ENCODE results near the gene TANGO2. TPM values are rescaled to one million over a fixed set of nuclear protein-coding genes. Genes with fewer than 3 reads are reported as not detected.

TANGO2 gene
- total RNA-seq, 4 donors from 2014 or later, result 31.7 to 56.7 (median 39.0) TPM

DNA sequence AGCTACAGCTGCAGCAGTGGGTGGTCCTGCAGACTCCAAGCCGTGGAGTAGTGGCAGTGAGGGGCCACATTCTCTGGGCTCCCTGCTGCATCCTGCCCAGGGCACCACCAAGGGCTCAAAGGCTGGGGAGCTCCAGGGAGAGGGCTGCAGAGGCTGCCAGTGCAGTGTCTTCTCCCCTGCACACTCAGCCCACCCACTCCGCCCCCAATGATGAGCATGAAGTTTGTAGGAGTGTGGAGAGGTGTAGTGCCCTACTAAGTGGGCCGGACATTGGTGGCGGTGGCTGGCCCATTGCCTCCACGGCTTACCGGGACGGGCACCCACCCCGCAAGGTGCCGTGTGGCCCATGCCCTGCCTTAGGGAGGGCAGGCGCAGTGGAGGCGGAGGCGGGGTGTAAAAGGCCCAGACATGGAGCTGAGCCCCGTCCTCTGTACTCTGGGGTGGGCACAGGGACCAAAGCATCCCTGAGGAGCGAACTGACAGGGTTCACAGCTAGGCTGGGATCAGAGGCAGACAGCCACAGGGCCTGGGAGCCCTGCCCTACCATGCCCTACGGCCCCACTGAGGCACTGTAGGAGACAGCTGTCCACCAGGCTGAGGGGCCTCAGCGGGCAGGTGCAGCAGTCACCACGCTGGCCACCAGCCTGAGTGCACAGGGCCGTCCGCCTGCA lies 23.2 kb upstream of the TANGO2 start:
- H3K4me3 ChIP-seq, result no peak overlapping the region
- no peak for DNase-seq (ENCODE audit: low spot score in 2 of 2)
- peak overlapping the region; percentile 70 to 93 (median 80) for H3K27ac ChIP-seq
- TF ChIP-seq POLR2A (IDR thresholded peaks at IDR 0.05) (no peak), EP300 (IDR thresholded peaks at IDR 0.05) (no peak)
- TF ChIP-seq, protein P1, sequence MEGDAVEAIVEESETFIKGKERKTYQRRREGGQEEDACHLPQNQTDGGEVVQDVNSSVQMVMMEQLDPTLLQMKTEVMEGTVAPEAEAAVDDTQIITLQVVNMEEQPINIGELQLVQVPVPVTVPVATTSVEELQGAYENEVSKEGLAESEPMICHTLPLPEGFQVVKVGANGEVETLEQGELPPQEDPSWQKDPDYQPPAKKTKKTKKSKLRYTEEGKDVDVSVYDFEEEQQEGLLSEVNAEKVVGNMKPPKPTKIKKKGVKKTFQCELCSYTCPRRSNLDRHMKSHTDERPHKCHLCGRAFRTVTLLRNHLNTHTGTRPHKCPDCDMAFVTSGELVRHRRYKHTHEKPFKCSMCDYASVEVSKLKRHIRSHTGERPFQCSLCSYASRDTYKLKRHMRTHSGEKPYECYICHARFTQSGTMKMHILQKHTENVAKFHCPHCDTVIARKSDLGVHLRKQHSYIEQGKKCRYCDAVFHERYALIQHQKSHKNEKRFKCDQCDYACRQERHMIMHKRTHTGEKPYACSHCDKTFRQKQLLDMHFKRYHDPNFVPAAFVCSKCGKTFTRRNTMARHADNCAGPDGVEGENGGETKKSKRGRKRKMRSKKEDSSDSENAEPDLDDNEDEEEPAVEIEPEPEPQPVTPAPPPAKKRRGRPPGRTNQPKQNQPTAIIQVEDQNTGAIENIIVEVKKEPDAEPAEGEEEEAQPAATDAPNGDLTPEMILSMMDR (IDR thresholded peaks at IDR 0.05), result no peak
- no peaks in the 10 kb centered on the region for H3K27me3 ChIP-seq
- H3K36me3 ChIP-seq, result no peaks in the 10 kb centered on the region
- no peaks in the 10 kb centered on the region for H3K9me3 ChIP-seq
- 64 to 70% methylated on average over 16 to 18 of the region's 19 CpGs for WGBS, 2 donors
- H3K4me1 ChIP-seq, result peaks cover 0 to 94% (median 51%) of the 10 kb centered on the region in 4 donors

DNA sequence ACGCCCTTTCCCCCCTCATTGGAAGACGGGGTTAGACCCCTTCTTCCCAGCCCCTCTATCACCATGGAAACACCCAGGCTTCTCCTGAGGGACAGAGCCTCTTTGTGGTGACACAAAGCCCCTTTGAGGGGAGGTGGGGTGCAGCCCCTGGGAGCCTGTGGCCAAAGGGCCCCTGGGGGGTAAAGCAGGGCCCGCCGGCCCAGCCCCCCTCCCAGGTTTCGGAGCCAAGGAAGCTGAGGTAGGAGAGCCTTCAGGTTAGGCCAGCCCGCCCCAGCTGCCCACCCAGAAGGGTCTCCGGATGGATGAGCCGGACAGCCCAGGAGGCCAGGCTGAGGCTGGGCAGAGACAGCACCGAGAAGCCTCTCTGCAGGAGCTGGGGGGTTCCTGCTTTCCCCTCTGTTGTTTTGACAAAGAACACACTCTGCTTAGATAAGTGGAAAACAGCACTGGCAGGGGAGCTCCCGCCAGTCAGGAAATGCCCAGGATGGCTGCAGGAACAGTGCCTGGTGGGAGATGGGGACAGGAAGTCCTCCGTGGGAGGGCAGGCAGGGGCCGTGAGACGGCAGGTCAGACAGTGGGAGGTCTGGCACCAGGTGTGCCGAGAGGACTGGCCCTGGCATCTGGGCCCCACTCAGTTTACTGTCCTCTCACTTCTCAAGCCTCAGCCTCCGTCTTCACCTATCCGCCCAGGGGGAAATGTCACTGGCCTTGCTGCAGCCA lies 22.5 kb upstream of the TANGO2 start:
- Histone ChIP-seq H3K4me1 (peaks cover 0 to 87% (median 47%) of the 10 kb centered on the region in 4 donors), H3K27me3 (no peaks in the 10 kb centered on the region), H3K9me3 (peaks cover 0 to 4% (median 2%) of the 10 kb centered on the region in 4 donors), H3K27ac (peak overlapping the region; percentile 70 to 93 (median 80)), H3K36me3 (no peaks in the 10 kb centered on the region), H3K4me3 (no peak overlapping the region)
- DNase-seq (ENCODE audit: low spot score in 2 of 2), result no peak
- 44 to 50% methylated on average over 14 to 15 of the region's 16 CpGs for WGBS, 2 donors
- TF ChIP-seq, protein P1 (IDR thresholded peaks at IDR 0.05), result no peak
- no peak for TF ChIP-seq POLR2A (IDR thresholded peaks at IDR 0.05)
- TF ChIP-seq EP300 (IDR thresholded peaks at IDR 0.05), result no peak

DNA sequence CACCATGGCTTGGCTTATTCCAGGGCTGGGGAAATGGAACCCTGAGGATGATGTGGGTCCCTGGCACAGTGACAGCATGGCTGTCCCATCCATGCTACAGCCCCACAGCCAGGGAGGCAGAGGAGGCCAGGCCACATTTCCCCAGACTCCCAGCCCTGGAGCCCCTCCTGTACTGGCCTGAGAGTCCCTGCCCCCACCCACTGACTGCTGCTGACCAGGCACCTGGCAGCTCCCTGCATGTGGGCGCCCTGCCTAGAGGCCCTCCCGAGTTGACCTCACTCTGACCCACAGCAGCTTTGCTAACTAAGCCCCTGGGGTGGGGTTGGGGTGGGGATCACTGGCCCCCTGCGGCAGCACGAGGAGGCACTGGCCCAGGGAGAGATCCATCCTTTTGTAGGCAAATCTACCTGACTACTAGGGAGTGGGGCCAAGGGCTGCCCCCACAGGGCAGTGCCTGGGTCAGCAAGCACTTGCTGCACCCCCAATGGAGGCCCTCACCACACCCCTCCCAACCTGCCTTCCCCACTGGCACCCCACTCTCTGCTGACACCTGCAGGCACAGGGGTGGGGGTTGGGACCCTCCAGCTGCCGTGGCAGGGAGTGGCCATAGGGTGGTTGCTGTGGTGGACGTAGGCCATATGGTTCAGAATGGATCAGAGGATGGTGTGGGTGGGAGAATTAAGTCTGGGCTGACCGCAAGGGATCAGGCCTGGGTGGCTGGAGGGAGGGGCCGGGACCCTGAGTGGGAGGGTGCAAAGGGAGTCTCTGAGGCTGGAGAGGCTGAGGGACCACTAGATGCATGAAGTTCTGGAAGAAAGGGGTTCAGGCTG lies 21.7 kb upstream of the TANGO2 start:
- Histone ChIP-seq H3K4me3 (no peak overlapping the region), H3K4me1 (peaks cover 0 to 79% (median 47%) of the 10 kb centered on the region in 4 donors), H3K36me3 (no peaks in the 10 kb centered on the region), H3K27me3 (no peaks in the 10 kb centered on the region), H3K9me3 (peaks cover 0 to 10% (median 5%) of the 10 kb centered on the region in 4 donors), H3K27ac (peak overlapping the region in 3 of 4 donors; percentile 70 to 93 (median 87))
- no peak for TF ChIP-seq POLR2A (IDR thresholded peaks at IDR 0.05)
- TF ChIP-seq EP300 (IDR thresholded peaks at IDR 0.05), result no peak
- TF ChIP-seq, protein P1 (IDR thresholded peaks at IDR 0.05), result no peak
- DNase-seq (ENCODE audit: low spot score in 2 of 2), result no peak
- 33 to 40% methylated on average over 4 to 8 of the region's 8 CpGs for WGBS, 2 donors

DNA sequence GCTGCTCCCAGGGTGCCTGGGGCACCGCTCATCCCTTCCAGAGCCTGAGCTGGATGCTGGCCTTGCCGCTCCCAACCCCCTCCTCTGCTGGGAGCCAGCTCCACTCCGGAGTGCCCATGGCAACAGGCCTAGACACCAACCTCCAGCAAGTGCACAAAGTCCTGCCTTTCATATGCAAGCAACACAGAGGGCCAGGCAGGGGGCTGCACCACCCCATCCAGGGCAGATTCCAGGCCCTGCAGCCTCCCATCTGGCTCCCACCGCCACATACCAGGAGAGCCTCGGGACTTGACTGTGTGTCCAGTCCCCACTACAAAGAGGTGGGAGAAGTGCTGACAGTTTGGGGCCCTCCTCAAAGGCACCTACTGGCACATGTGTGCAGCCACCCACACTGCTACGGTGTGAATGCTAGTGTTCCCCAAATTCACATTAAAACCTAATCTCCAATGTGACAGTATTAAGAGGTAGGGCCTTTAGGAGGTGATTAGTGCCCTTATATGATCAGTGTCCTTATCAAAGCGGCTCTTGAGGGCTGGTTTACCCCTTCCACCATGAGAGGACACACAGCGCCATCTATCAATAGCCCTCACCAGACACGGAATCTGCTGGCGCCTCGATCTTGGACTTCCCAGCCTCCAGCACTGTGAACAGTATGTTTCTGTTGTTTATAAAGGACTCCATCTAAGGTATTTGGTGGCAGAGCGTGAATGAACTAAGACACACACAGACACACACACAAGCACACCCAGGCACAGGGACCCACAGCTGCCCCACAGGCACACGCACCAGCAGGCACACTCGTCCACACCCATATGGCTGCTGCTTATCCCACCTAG lies 20.4 kb upstream of the TANGO2 start:
- Histone ChIP-seq H3K36me3 (no peaks in the 10 kb centered on the region), H3K4me3 (no peak overlapping the region), H3K27ac (peak overlapping the region; percentile 21 to 93 (median 78)), H3K9me3 (peaks cover 0 to 15% (median 7%) of the 10 kb centered on the region in 4 donors), H3K27me3 (no peaks in the 10 kb centered on the region), H3K4me1 (peaks cover 0 to 69% (median 45%) of the 10 kb centered on the region in 4 donors)
- no peak for DNase-seq (ENCODE audit: low spot score in 2 of 2)
- 46 to 48% methylated on average over 10 to 14 of the region's 14 CpGs for WGBS, 2 donors
- TF ChIP-seq POLR2A (IDR thresholded peaks at IDR 0.05) (no peak), EP300 (IDR thresholded peaks at IDR 0.05) (peak in 1 of 2 donors; percentile 23)
- TF ChIP-seq, protein P1 (IDR thresholded peaks at IDR 0.05), result peak in 1 of 5 experiments; percentile 6
